K562 (cell line): Measurements from ENCODE around the gene DTX3. TPM values are rescaled to one million over a fixed set of nuclear protein-coding genes. Genes with fewer than 3 reads are reported as not detected.

Source experiments
- ATAC-seq: fragments of 200-7000 bp; cut with Tn5 transposase; 3 replicates; pipeline ENCODE4 v1.9.1; 2020; ENCODE audit warnings: moderate library complexity
- BruUV-seq: library from RNA; stranded (reverse); fragments of 400-500 nt; replicated peaks from 2 replicates; lab custom pipeline; 2021; lab: Mats Ljungman, UMichigan
- CTCF ChIA-PET: fragments of 300-600 bp; formaldehyde crosslinking; extraction: SDS; loops from one replicate; lab custom pipeline; 2021; ENCODE audit warnings: low intra/inter-chr PET ratio; lab: Yijun Ruan, JAX
- POLR2A ChIA-PET: fragments of 300-600, 350-650 bp; sonication (Branson Sonifier 250); formaldehyde crosslinking; extraction: SDS; loops from one replicate; lab custom pipeline; 2021; ENCODE audit warnings: antibody characterized with exemption, inconsistent platforms; lab: Yijun Ruan, JAX
- DNase-seq, 4 experiments: peaks; one replicate each; pipeline versions ENCODE4 v3.0.0 to v3.0.0-alpha.2; 2011 to 2018; ENCODE audit warnings: low spot score in 3 of 4, mixed read lengths in 3 of 4; ENCODE audit errors: extremely low read depth in 1 of 4
- FAIRE-seq: peaks from 2 replicates; lab custom pipeline; 2011; peaks lifted over from hg19 to GRCh38; lab: Jason Lieb, UNC
- H2AFZ ChIP-seq: 2 replicates; pipeline ENCODE4 v1.6.0; 2011; ENCODE audit warnings: low read depth, low read length, control low read depth, inconsistent platforms
- H3K27ac ChIP-seq: fragments of 200-600 bp; 3 replicates; pipeline ENCODE4 v1.8.0; 2011; ENCODE audit warnings: low read depth, mild to moderate bottlenecking, control low read depth, inconsistent platforms, low read length, moderate library complexity, mixed read lengths; ENCODE audit errors: extremely low read depth
- H3K27me3 ChIP-seq, 2 experiments: fragments of 300-600 bp in 1 of 2; 2 replicates in 1 of 2; 3 replicates in 1 of 2; pipeline versions ENCODE4 v1.6.0 to v1.8.0; 2011; ENCODE audit warnings: inconsistent platforms in 2 of 2, low read length in 2 of 2, mild to moderate bottlenecking in 1 of 2, mixed read lengths in 1 of 2, moderate library complexity in 1 of 2; ENCODE audit not compliant: control insufficient read depth in 2 of 2, insufficient read depth in 2 of 2
- H3K36me3 ChIP-seq: fragments of 300-600 bp; 3 replicates; pipeline ENCODE4 v1.8.0; 2011; ENCODE audit warnings: mild to moderate bottlenecking, low read length, inconsistent platforms; ENCODE audit not compliant: control insufficient read depth, insufficient read depth
- H3K4me1 ChIP-seq, 2 experiments: fragments of 200-600 bp in 1 of 2; replicated peaks in 1 of 2; 2 replicates in 1 of 2; 3 replicates in 1 of 2; pipeline versions ENCODE4 v1.5.1 to v1.8.0; 2011; ENCODE audit warnings: inconsistent platforms in 2 of 2, low read length in 2 of 2, mild to moderate bottlenecking in 1 of 2, mixed read lengths in 1 of 2, moderate library complexity in 1 of 2; ENCODE audit not compliant: control insufficient read depth in 2 of 2, insufficient read depth in 2 of 2
- H3K4me2 ChIP-seq: 2 replicates; pipeline ENCODE4 v1.6.1; 2011; ENCODE audit warnings: low read length, control low read depth, inconsistent platforms, mixed read lengths; ENCODE audit not compliant: insufficient read depth
- H3K4me3 ChIP-seq: fragments of 200-600 bp; sonication (generic), shearing (Covaris generic); 2 replicates; pipeline ENCODE4 v1.5.1; 2016; ENCODE audit warnings: control low read depth, inconsistent platforms
- H3K79me2 ChIP-seq: fragments of 200-600 bp; 3 replicates; pipeline ENCODE4 v1.8.0; 2011; ENCODE audit warnings: low read length, inconsistent platforms; ENCODE audit not compliant: control insufficient read depth, insufficient read depth
- H3K9ac ChIP-seq, 2 experiments: 2 replicates each; pipeline versions ENCODE4 v1.6.0 to v1.6.1; 2011; ENCODE audit warnings: low read depth in 2 of 2, low read length in 2 of 2, control low read depth in 1 of 2, inconsistent platforms in 1 of 2, mild to moderate bottlenecking in 1 of 2, mixed read lengths in 1 of 2; ENCODE audit not compliant: insufficient read depth in 1 of 2
- H3K9me1 ChIP-seq: one replicate; pipeline ENCODE4 v1.6.0; 2011; ENCODE audit warnings: inconsistent platforms, mild to moderate bottlenecking, low read length, moderate library complexity; ENCODE audit not compliant: control insufficient read depth, insufficient read depth
- H3K9me3 ChIP-seq: replicated peaks from 2 replicates; pipeline ENCODE4 v1.5.1; 2011; ENCODE audit warnings: low read depth, low read length, inconsistent platforms; ENCODE audit not compliant: control insufficient read depth, insufficient read depth
- H4K20me1 ChIP-seq: replicated peaks from 2 replicates; pipeline ENCODE4 v1.6.1; 2011; ENCODE audit warnings: low read length, inconsistent platforms, mixed read lengths; ENCODE audit not compliant: control insufficient read depth, insufficient read depth
- CHD1 ChIP-seq: fragments of 200-600 bp; sonication (generic); IDR thresholded peaks from one replicate; pipeline ENCODE4 v1.6.1; 2012; ENCODE audit warnings: mild to moderate bottlenecking, moderate library complexity, low read length, inconsistent platforms
- EZH2 ChIP-seq: IDR thresholded peaks from 2 replicates; pipeline ENCODE4 v1.6.1; 2012; ENCODE audit warnings: low read depth, mild to moderate bottlenecking, inconsistent platforms, low read length, borderline replicate concordance
- HDAC3 ChIP-seq: fragments of 450-650 bp; IDR thresholded peaks from 2 replicates; pipeline ENCODE4 v1.6.1; 2018; ENCODE audit warnings: borderline replicate concordance, mild to moderate bottlenecking, moderate library complexity; ENCODE audit not compliant: partially characterized antibody
- HMG20B ChIP-seq: fragments of 250-450 bp; sonication (Bioruptor Pico); IDR thresholded peaks from 2 replicates; pipeline ENCODE4 v1.5.0; 2021; ENCODE audit warnings: mild to moderate bottlenecking
- KAT2B ChIP-seq: IDR thresholded peaks from one replicate; pipeline ENCODE4 v1.6.1; 2012; ENCODE audit warnings: low read depth, mild to moderate bottlenecking, control low read depth, inconsistent platforms, low read length, moderate library complexity
- NFXL1 ChIP-seq: fragments of 450-650 bp; formaldehyde crosslinking; IDR thresholded peaks from 2 replicates; pipeline ENCODE4 v1.4.0; 2021; ENCODE audit warnings: mild to moderate bottlenecking
- NR2C1 ChIP-seq, 2 experiments: fragments of 450-650 bp; IDR thresholded peaks; 2 replicates each; pipeline ENCODE4 v1.6.1; 2017; ENCODE audit warnings: mild to moderate bottlenecking in 2 of 2, antibody characterized with exemption in 1 of 2, inconsistent platforms in 1 of 2, missing compliant biosample characterization in 1 of 2, missing genetic modification characterization in 1 of 2
- RAD21 ChIP-seq, 2 experiments: fragments of 250-450 bp in 1 of 2; fragments of 450-650 bp in 1 of 2; sonication (Bioruptor Pico) in 1 of 2; formaldehyde crosslinking in 1 of 2; IDR thresholded peaks in 1 of 2; conservative IDR thresholded peaks in 1 of 2; 2 replicates each; pipeline versions ENCODE4 v1.4.0 to v1.8.0; 2020 to 2022; ENCODE audit warnings: mild to moderate bottlenecking in 2 of 2, moderate library complexity in 1 of 2
- TAL1 ChIP-seq: fragments of 450-650 bp; IDR thresholded peaks from 2 replicates; pipeline ENCODE4 v1.6.1; 2016; ENCODE audit warnings: mild to moderate bottlenecking
- TCF3 ChIP-seq: sonication (generic); formaldehyde crosslinking; IDR thresholded peaks from 2 replicates; pipeline ENCODE4 v1.4.0; 2020; ENCODE audit warnings: mild to moderate bottlenecking, missing genetic modification reagents
- ZNF699 ChIP-seq: fragments of 250-450 bp; sonication (Bioruptor Pico); IDR thresholded peaks from 2 replicates; pipeline ENCODE4 v1.8.0; 2021; ENCODE audit warnings: mild to moderate bottlenecking, moderate library complexity; ENCODE audit not compliant: insufficient replicate concordance
- WGBS: fragments of 100-300 bp; shearing (Covaris generic); methylation state at CpG from one replicate; pipeline ENCODE4 v1.1.6; 2016; ENCODE audit warnings: low coverage, mixed read lengths; ENCODE audit not compliant: insufficient coverage; ENCODE audit errors: missing lambda C conversion rate; 5-methylcytosine and 5-hydroxymethylcytosine counted together
- in situ Hi-C: fragments of 300-500 bp; cut with MboI; formaldehyde crosslinking; loops from 4 replicates; pipeline ENCODE4 v1.15.0; 2018; ENCODE audit warnings: inconsistent platforms, mixed read lengths
- intact Hi-C: fragments of 100-400 bp; cut with micrococcal nuclease; formaldehyde crosslinking; loops from 2 replicates; pipeline ENCODE4 v1.14.2; 2022
- polyA plus RNA-seq, 8 experiments: library from polyadenylated mRNA; depleted of rRNA in 4 of 8; stranded (reverse) in 5 of 8; unstranded in 3 of 8; fragments of >200 nt; fragmentation: Nextera tagmentation in 2 of 8; fragmentation: Illumina TruSeq in 1 of 8; extraction: Ambion mirVana in 2 of 8; extraction: Trizol in 1 of 8; gene quantifications; 2 replicates each; pipeline versions ENCODE4 v1.2.1 to v1.2.3, GENCODE V29; 2011 to 2014; ENCODE audit warnings: inconsistent platforms in 1 of 8, missing spikeins in 1 of 8
- total RNA-seq, 7 experiments: library from RNA; depleted of rRNA in 6 of 7; stranded (reverse); fragments of >200 nt in 6 of 7; fragmentation: Illumina TruSeq in 2 of 7; extraction: Trizol in 2 of 7; gene quantifications; 2 replicates each; pipeline versions ENCODE4 v1.2.1 to v1.2.3, GENCODE V29; 2011 to 2021; ENCODE audit warnings: low replicate concordance in 1 of 7
- TF ChIP-seq, protein P1 (sequence below): fragments of 250-450 bp; sonication (Bioruptor Pico); IDR thresholded peaks from 2 replicates; pipeline ENCODE4 v1.5.0; 2022; ENCODE audit warnings: mild to moderate bottlenecking
- TF ChIP-seq, protein P2 (sequence below): fragments of 250-450 bp; sonication (Bioruptor Pico); IDR thresholded peaks from 2 replicates; pipeline ENCODE4 v1.4.0; 2020; ENCODE audit warnings: mild to moderate bottlenecking

The DTX3 gene
- total and polyA plus RNA-seq, 9 of the 15 experiments (the other 6 are each of a cell fraction or from before 2014, with no cell fraction given): 0.03 to 0.09 (median 0.06) TPM; not detected in 6

- TF ChIP-seq, protein P1, sequence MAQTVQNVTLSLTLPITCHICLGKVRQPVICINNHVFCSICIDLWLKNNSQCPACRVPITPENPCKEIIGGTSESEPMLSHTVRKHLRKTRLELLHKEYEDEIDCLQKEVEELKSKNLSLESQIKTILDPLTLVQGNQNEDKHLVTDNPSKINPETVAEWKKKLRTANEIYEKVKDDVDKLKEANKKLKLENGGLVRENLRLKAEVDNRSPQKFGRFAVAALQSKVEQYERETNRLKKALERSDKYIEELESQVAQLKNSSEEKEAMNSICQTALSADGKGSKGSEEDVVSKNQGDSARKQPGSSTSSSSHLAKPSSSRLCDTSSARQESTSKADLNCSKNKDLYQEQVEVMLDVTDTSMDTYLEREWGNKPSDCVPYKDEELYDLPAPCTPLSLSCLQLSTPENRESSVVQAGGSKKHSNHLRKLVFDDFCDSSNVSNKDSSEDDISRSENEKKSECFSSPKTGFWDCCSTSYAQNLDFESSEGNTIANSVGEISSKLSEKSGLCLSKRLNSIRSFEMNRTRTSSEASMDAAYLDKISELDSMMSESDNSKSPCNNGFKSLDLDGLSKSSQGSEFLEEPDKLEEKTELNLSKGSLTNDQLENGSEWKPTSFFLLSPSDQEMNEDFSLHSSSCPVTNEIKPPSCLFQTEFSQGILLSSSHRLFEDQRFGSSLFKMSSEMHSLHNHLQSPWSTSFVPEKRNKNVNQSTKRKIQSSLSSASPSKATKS (CRISPR knock-in tag): no peak
- TF ChIP-seq CHD1: no peak
- TF ChIP-seq HDAC3: no peak
- TF ChIP-seq HMG20B (CRISPR knock-in tag): no peak
- no peak for TF ChIP-seq ZNF699
- TF ChIP-seq EZH2: no peak
- TF ChIP-seq, all 486 proteins: peak for 0
Measured at GRCh38 chr12:57638096-57638495, 33.5 kb downstream of the DTX3 start (continued).

DNA sequence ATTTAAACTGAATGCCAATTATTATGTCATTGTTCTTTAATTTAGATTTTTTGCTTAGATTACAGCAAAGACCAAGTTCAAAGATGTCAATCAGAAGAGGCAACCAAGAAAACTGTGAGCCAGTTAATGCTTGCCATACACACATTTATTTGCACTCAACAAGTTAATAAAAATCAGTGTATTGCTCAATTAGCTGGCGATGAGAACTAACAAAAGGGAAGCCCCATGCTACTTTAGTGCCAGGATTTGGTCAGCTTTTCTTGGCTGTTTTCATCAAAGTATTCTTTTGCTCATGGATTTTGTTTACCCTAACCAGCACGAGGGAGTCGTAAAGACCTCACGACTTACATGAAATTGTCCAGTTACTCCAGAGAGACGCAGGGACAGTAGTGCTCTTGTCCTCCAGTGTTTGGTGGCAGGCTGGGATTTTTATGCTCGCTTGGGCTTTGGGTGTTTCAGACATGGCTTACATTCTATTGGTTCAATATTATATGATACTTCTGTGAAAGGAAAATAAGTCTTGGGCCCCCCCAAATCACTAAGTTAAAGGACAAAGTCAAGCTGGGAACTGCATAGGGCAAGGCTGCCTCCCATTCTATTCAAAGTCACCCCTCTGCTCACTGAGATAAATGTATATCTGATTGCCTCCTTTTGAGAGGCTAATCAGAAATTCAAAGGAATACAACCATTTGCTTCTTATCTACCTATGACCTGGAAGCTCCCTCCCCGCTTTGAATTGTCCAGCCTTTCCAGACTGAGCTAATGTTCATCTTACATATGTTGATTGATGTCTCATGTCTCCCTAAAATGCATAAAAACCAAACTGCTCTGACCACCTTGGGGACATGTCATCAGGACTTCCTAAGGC, 35.8 kb downstream of the DTX3 start:
- intact Hi-C loops: no loop called here
- 17% methylated on average over 7 of the region's 7 CpGs for WGBS
- ATAC-seq (peak; percentile 56), FAIRE-seq (no peak), DNase-seq (peak in 1 of 4 experiments; percentile 47)
- Histone ChIP-seq H3K9me3 (no peaks in the 10 kb centered on the region; the same call in 1 of the 2 replicates), H3K9me1 (no peaks in the 10 kb centered on the region), H2AFZ (peak overlapping the region; percentile 68), H3K36me3 (no peaks in the 10 kb centered on the region), H3K9ac (no peak overlapping the region), H3K4me3 (no peak overlapping the region), H4K20me1 (no peaks in the 10 kb centered on the region), H3K27me3 (no peaks in the 10 kb centered on the region), H3K4me1 (peaks cover 7 to 22% of the 10 kb centered on the region in 2 experiments; a peak in 3 of 5 replicates), H3K4me2 (peak overlapping the region; percentile 26; the same call in 1 of the 2 replicates), H3K27ac (no peak overlapping the region), H3K79me2 (no peaks in the 10 kb centered on the region)
- POLR2A ChIA-PET: interaction anchor here (0.6 kb wide), 1 partner anchor 94 kb away, joined by 3 read pairs; no protein-coding TSS in a partner anchor
- CTCF ChIA-PET: no interaction called here
- no TSS peak for BruUV-seq
- in situ Hi-C loops: no loop called here
- TF ChIP-seq TAL1 (peak; percentile 35; the same call in 1 of the 2 replicates), NFXL1 (CRISPR knock-in tag) (no peak), TCF3 (CRISPR knock-in tag) (peak; percentile 37; the same call in 1 of the 2 replicates), NR2C1 (IDR thresholded peaks at IDR 0.05) (no peak), NR2C1 (tag; IDR thresholded peaks at IDR 0.05) (no peak), RAD21 (CRISPR knock-in tag; conservative IDR thresholded peaks at IDR 0.05 in 1 of 2, IDR thresholded peaks at IDR 0.05 in 1 of 2) (no peak), HDAC3 (no peak), KAT2B (no peak)
- TF ChIP-seq, protein P2, sequence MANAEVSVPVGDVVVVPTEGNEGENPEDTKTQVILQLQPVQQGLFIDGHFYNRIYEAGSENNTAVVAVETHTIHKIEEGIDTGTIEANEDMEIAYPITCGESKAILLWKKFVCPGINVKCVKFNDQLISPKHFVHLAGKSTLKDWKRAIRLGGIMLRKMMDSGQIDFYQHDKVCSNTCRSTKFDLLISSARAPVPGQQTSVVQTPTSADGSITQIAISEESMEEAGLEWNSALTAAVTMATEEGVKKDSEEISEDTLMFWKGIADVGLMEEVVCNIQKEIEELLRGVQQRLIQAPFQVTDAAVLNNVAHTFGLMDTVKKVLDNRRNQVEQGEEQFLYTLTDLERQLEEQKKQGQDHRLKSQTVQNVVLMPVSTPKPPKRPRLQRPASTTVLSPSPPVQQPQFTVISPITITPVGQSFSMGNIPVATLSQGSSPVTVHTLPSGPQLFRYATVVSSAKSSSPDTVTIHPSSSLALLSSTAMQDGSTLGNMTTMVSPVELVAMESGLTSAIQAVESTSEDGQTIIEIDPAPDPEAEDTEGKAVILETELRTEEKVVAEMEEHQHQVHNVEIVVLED: no peak
